ENCODE results near the gene SIX1.

SIX1 gene

GRCh38 chr14:60641742-60642269 lies 7.5 kb downstream of the SIX1 start:
- DNase-seq (ENCODE audit: low spot score), result no peak

- DNase-seq (ENCODE audit: low spot score), result no peak
Observed at GRCh38 chr14:60640859-60641741, 8.2 kb downstream of the SIX1 start.

DNA sequence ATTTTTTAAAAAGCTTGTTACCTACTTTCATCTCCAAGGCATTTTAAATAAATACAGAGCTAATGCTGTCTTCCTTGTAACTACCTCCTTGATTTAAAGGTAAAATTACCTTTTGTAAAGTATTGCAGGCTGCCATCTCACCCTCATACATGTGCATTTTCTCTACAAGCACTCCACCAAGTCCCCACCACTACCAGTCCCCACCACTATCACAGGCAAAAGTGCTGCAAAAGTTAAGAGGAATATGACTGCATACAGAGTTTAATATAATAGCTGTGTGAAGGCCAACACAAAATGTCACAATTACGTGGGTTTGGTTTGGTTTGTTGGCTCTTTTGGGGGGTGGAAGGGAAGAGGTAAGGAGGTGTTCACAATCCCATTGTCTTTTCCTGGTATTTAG lies 9.6 kb downstream of the SIX1 start:
- no peak for DNase-seq (ENCODE audit: low spot score)

GRCh38 chr14:60637479-60638315 lies 11.6 kb downstream of the SIX1 start:
- DNase-seq (ENCODE audit: low spot score), result peak; percentile 86

GRCh38 chr14:60636879-60637478 lies 12.3 kb downstream of the SIX1 start:
- DNase-seq (ENCODE audit: low spot score), result no peak

GRCh38 chr14:60634153-60634552 lies 15.1 kb downstream of the SIX1 start:
- no peak for DNase-seq (ENCODE audit: low spot score)

DNA sequence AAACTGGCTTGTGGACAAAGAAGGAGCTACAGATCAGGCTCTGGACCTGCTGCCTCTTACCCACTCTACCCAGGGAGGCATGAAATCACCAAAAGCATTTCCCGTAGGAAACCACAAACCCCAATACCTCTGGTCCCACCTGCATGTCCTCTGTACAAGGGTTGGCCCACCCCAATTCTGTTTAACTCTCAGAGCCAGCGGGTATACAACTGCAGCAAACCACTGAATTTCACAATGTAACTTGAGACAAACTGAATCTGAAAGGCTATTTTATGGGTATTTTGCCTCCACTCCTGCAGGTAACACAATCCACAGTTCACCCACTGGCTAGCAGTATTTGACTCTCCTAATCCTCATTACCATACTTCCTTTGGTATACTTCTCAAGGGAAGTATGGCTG lies 16.5 kb downstream of the SIX1 start:
- DNase-seq (ENCODE audit: low spot score), result no peak

- DNase-seq (ENCODE audit: low spot score), result no peak
Observed at GRCh38 chr14:60632257-60632656, 17.0 kb downstream of the SIX1 start.

DNA sequence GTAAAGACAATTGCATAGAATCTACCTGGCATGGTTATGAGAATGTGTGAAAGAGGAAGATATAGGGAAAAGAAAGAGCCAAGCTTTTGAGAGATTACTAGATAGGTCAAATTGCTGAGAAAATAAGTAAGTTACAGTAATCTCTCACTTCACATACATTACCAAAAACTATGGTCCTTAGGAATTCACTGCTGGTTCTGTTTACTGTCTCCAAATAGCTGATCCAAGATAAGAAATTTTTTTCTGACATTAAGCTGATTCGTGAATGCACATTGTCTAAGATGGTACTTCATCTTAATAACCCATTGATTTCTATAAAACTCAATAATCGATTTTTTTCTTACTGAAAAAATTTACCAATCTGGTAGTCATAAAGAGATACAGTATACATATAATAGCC lies 17.4 kb downstream of the SIX1 start:
- DNase-seq (ENCODE audit: low spot score), result no peak

DNA sequence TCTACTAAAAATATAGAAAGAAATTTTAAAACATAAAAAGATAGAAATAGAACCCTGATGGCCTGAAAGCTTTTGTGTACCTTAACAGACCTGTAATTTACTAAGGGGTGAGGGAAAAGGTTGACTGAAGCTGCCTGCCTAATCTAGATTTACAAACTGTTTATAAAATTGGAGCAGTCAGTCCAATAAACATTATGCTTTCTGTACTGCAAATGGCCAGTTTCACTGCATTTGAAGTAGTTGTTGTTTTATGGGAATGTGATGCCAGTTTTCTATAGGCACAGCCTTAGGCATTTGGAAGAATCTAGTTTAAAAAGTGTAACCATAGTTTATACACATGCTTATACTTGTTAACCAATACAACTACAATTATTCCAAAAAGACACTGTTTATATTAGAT lies 19.1 kb downstream of the SIX1 start:
- DNase-seq (ENCODE audit: low spot score), result no peak

DNA sequence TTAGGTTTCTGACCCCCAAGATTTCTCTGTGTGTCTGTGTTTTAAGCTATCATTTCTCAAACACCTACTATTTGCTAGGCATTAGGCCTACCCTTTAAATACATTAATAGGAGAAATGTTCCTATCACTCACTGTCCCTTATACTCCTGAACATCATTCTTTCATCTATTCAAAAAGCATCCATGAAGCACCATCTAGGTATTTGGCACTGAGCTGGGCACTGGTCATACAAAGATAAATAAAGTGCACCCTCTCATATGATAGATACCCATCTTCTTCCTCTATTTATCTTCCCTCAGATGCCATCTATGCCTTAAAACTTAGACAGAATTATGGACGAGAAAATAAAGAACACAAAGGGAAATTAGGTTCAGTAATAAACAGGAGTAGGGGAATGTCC lies 20.4 kb downstream of the SIX1 start:
- no peak for DNase-seq (ENCODE audit: low spot score)

- DNase-seq (ENCODE audit: low spot score), result no peak
Observed at GRCh38 chr14:60622917-60623257, 26.4 kb downstream of the SIX1 start.

GRCh38 chr14:60622210-60622916 lies 26.9 kb downstream of the SIX1 start:
- DNase-seq (ENCODE audit: low spot score), result no peak

- no peak for DNase-seq (ENCODE audit: low spot score)
Observed at GRCh38 chr14:60621386-60621785, 27.9 kb downstream of the SIX1 start.

DNA sequence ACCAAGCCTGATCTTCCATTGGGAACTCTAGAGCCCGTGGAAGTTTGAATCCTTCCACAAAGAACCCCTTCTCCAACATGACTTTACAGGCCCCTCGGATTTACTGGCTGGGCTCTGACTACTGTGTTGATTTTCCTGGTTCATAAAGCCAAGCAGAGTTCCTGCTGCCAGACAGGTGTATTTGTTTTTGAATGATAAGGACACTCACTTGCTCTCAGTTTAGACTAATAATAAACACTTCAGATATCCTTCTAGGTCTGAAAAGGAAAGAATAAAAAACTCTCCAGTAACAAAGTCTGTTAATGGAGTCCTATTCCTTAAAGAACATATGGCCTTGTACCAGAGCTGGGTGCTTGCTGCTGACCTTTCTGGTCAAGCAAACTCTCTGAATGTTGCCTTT lies 31.0 kb downstream of the SIX1 start:
- DNase-seq (ENCODE audit: low spot score), result no peak

GRCh38 chr14:60616461-60616959 lies 32.8 kb downstream of the SIX1 start:
- peak; percentile 68 for DNase-seq (ENCODE audit: low spot score)

- no peak for DNase-seq (ENCODE audit: low spot score)
Observed at GRCh38 chr14:60602291-60602690, 47.0 kb downstream of the SIX1 start.

- DNase-seq (ENCODE audit: low spot score), result no peak
Observed at GRCh38 chr14:60599727-60600126, 49.5 kb downstream of the SIX1 start.

GRCh38 chr14:60596139-60596538 lies 53.1 kb downstream of the SIX1 start:
- DNase-seq (ENCODE audit: low spot score), result no peak

GRCh38 chr14:60594062-60594461 lies 55.2 kb downstream of the SIX1 start:
- DNase-seq (ENCODE audit: low spot score), result no peak

Data from left forelimb (tissue), 1 donor.